ENCODE measurements around the gene PRR16. TPM values are rescaled to one million over a fixed set of nuclear protein-coding genes. Genes with fewer than 3 reads are reported as not detected.

Gene PRR16
- total RNA-seq, 6 donors from 2014 or later, result 1.7 to 5.2 (median 3.7) TPM

- H3K9me3 ChIP-seq, result peaks cover 0 to 9% (median 2%) of the 10 kb centered on the region in 4 donors
- DNase-seq (no peak), ATAC-seq (ENCODE audit: low FRiP score in 2 of 2) (no peak)
- TF ChIP-seq POLR2AphosphoS5 (IDR thresholded peaks at IDR 0.05), result no peak
- no peak for TF ChIP-seq EP300 (IDR thresholded peaks at IDR 0.05)
- no peak for TF ChIP-seq CTCF (IDR thresholded peaks at IDR 0.05)
- TF ChIP-seq POLR2A (IDR thresholded peaks at IDR 0.05), result no peak
- H3K27me3 ChIP-seq, result no peaks in the 10 kb centered on the region
- H3K4me3 ChIP-seq, result no peak overlapping the region
- no peak overlapping the region for H3K27ac ChIP-seq
- H3K36me3 ChIP-seq, result no peaks in the 10 kb centered on the region
- H3K4me1 ChIP-seq, result no peaks in the 10 kb centered on the region
Observed at GRCh38 chr5:120432861-120433260, 31.2 kb upstream of the PRR16 start.

DNA sequence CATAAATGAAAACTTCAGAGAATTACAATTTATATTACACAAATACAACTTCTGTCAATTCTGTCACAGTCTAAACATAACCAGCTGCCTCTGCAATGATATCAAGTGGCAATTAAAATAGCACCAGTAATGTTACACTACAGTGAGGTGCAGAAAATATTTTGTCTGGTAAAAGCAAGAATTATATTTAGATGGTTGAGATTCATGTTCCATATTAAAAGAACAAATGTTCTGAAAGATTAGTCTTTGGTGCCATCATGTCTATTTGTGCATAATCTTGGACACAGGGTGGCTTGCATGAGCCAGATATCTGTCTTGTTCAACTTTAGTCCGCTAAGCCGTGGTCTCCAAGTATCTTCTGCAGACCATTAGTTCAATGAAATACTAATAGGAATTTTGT, 29.0 kb upstream of the PRR16 start:
- 90 to 91% methylated on average over 2 of the region's 2 CpGs for WGBS, 2 donors
- H3K27me3 ChIP-seq, result no peaks in the 10 kb centered on the region
- no peaks in the 10 kb centered on the region for H3K36me3 ChIP-seq
- H3K4me1 ChIP-seq, result no peaks in the 10 kb centered on the region
- H3K4me3 ChIP-seq, result no peak overlapping the region
- H3K27ac ChIP-seq, result no peak overlapping the region
- TF ChIP-seq POLR2A (IDR thresholded peaks at IDR 0.05), result no peak
- TF ChIP-seq EP300 (IDR thresholded peaks at IDR 0.05), result no peak
- TF ChIP-seq CTCF (IDR thresholded peaks at IDR 0.05), result no peak
- no peak for TF ChIP-seq POLR2AphosphoS5 (IDR thresholded peaks at IDR 0.05)
- ATAC-seq (ENCODE audit: low FRiP score in 2 of 2) (no peak), DNase-seq (no peak)
- peaks cover 0 to 9% (median 0%) of the 10 kb centered on the region in 4 donors for H3K9me3 ChIP-seq

- no peaks in the 10 kb centered on the region for H3K36me3 ChIP-seq
- 72 to 78% methylated on average over 1 of the region's 1 CpG for WGBS, 2 donors
- H3K4me1 ChIP-seq, result no peaks in the 10 kb centered on the region
- no peaks in the 10 kb centered on the region for H3K9me3 ChIP-seq
- DNase-seq, result no peak
- H3K4me3 ChIP-seq, result no peak overlapping the region
- H3K27me3 ChIP-seq, result no peaks in the 10 kb centered on the region
- TF ChIP-seq POLR2AphosphoS5 (IDR thresholded peaks at IDR 0.05), result no peak
- no peak for TF ChIP-seq CTCF (IDR thresholded peaks at IDR 0.05)
- TF ChIP-seq EP300 (IDR thresholded peaks at IDR 0.05), result no peak
- no peak for TF ChIP-seq POLR2A (IDR thresholded peaks at IDR 0.05)
- H3K27ac ChIP-seq, result no peak overlapping the region
- no peak for ATAC-seq (ENCODE audit: low FRiP score in 2 of 2)
Observed at GRCh38 chr5:120436996-120437395, 27.1 kb upstream of the PRR16 start.

GRCh38 chr5:120442694-120443093, 21.4 kb upstream of the PRR16 start:
- WGBS, 2 donors, result 79 to 81% methylated on average over 3 of the region's 3 CpGs

More at GRCh38 chr5:120442694-120443093, 21.4 kb upstream of the PRR16 start:
- Histone ChIP-seq H3K36me3 (no peaks in the 10 kb centered on the region), H3K4me3 (no peak overlapping the region), H3K4me1 (no peaks in the 10 kb centered on the region), H3K27me3 (no peaks in the 10 kb centered on the region), H3K9me3 (no peaks in the 10 kb centered on the region), H3K27ac (no peak overlapping the region)
- ATAC-seq (ENCODE audit: low FRiP score in 2 of 2) (no peak), DNase-seq (no peak)
- no peak for TF ChIP-seq POLR2AphosphoS5 (IDR thresholded peaks at IDR 0.05)
- no peak for TF ChIP-seq EP300 (IDR thresholded peaks at IDR 0.05)
- no peak for TF ChIP-seq CTCF (IDR thresholded peaks at IDR 0.05)
- no peak for TF ChIP-seq POLR2A (IDR thresholded peaks at IDR 0.05)
